ENCODE measurements around the gene BCL2L15. TPM values are rescaled to one million over a fixed set of nuclear protein-coding genes. Genes with fewer than 3 reads are reported as not detected.

BCL2L15 gene
- total and polyA plus RNA-seq, 2 of the 13 experiments (the other 11 are each of a cell fraction or from before 2014, with no cell fraction given): 0.03 to 0.27 TPM

GRCh38 chr1:113904674-113905434 lies 17.5 kb upstream of the BCL2L15 start, which contains the start of the genes AP4B1 and DCLRE1B (continued):
- TF ChIP-seq ZNF770 (CRISPR knock-in tag; IDR thresholded peaks at IDR 0.05) (peak; percentile 66), ZNF713 (CRISPR knock-in tag; IDR thresholded peaks at IDR 0.05) (no peak), MXD3 (CRISPR knock-in tag; IDR thresholded peaks at IDR 0.05) (0 out of 2 replicates have a peak, but pooled peaks have one; percentile 31), ELF4 (CRISPR knock-in tag; IDR thresholded peaks at IDR 0.05; ENCODE audit: borderline replicate concordance) (no peak), POLR2A (IDR thresholded peaks at IDR 0.05; ENCODE audit: insufficient read depth in 1 of 2, low read depth in 2 of 2, low read length in 2 of 2) (peak; percentile 76 to 77), MEF2D (CRISPR knock-in tag; IDR thresholded peaks at IDR 0.05) (peak; percentile 83; the same call in 1 of the 2 replicates), ZNF564 (CRISPR knock-in tag; IDR thresholded peaks at IDR 0.05) (peak; percentile 71; the same call in 1 of the 2 replicates), ZFYVE20 (CRISPR knock-in tag; IDR thresholded peaks at IDR 0.05; ENCODE audit: borderline replicate concordance, low read depth) (no peak), HOXA5 (CRISPR knock-in tag; IDR thresholded peaks at IDR 0.05) (no peak; the same call in 1 of the 2 replicates), ZNF431 (CRISPR knock-in tag; IDR thresholded peaks at IDR 0.05; ENCODE audit: borderline replicate concordance, low read depth) (peak; percentile 38; the same call in 1 of the 2 replicates), ZNF383 (CRISPR knock-in tag; IDR thresholded peaks at IDR 0.05; ENCODE audit: borderline replicate concordance) (no peak), U2AF2 (IDR thresholded peaks at IDR 0.05; ENCODE audit: low read depth, low read length) (no peak), DPF2 (CRISPR knock-in tag; IDR thresholded peaks at IDR 0.05; ENCODE audit: borderline replicate concordance, low read depth) (no peak), ZNF557 (CRISPR knock-in tag; IDR thresholded peaks at IDR 0.05) (0 out of 2 replicates have a peak, but pooled peaks have one; percentile 15), RBM22 (optimal IDR thresholded peaks at IDR 0.05; ENCODE audit: low read length) (no peak), NCOA2 (CRISPR knock-in tag; IDR thresholded peaks at IDR 0.05) (peak; percentile 59), MED1 (CRISPR knock-in tag; IDR thresholded peaks at IDR 0.05) (peak; percentile 30; the same call in 1 of the 2 replicates), TARDBP (CRISPR knock-in tag; IDR thresholded peaks at IDR 0.05) (peak; percentile 70), HOXD1 (CRISPR knock-in tag; IDR thresholded peaks at IDR 0.05) (no peak; the same call in 1 of the 2 replicates)
- TF ChIP-seq, protein P1, sequence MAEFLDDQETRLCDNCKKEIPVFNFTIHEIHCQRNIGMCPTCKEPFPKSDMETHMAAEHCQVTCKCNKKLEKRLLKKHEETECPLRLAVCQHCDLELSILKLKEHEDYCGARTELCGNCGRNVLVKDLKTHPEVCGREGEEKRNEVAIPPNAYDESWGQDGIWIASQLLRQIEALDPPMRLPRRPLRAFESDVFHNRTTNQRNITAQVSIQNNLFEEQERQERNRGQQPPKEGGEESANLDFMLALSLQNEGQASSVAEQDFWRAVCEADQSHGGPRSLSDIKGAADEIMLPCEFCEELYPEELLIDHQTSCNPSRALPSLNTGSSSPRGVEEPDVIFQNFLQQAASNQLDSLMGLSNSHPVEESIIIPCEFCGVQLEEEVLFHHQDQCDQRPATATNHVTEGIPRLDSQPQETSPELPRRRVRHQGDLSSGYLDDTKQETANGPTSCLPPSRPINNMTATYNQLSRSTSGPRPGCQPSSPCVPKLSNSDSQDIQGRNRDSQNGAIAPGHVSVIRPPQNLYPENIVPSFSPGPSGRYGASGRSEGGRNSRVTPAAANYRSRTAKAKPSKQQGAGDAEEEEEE (CRISPR knock-in tag; IDR thresholded peaks at IDR 0.05; ENCODE audit: borderline replicate concordance): no peak
- TF ChIP-seq, protein P2, sequence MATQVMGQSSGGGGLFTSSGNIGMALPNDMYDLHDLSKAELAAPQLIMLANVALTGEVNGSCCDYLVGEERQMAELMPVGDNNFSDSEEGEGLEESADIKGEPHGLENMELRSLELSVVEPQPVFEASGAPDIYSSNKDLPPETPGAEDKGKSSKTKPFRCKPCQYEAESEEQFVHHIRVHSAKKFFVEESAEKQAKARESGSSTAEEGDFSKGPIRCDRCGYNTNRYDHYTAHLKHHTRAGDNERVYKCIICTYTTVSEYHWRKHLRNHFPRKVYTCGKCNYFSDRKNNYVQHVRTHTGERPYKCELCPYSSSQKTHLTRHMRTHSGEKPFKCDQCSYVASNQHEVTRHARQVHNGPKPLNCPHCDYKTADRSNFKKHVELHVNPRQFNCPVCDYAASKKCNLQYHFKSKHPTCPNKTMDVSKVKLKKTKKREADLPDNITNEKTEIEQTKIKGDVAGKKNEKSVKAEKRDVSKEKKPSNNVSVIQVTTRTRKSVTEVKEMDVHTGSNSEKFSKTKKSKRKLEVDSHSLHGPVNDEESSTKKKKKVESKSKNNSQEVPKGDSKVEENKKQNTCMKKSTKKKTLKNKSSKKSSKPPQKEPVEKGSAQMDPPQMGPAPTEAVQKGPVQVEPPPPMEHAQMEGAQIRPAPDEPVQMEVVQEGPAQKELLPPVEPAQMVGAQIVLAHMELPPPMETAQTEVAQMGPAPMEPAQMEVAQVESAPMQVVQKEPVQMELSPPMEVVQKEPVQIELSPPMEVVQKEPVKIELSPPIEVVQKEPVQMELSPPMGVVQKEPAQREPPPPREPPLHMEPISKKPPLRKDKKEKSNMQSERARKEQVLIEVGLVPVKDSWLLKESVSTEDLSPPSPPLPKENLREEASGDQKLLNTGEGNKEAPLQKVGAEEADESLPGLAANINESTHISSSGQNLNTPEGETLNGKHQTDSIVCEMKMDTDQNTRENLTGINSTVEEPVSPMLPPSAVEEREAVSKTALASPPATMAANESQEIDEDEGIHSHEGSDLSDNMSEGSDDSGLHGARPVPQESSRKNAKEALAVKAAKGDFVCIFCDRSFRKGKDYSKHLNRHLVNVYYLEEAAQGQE (IDR thresholded peaks at IDR 0.05; ENCODE audit: borderline replicate concordance in 1 of 2, low read depth in 1 of 2, low read length in 2 of 2): 0 out of 4 replicates have a peak, but pooled peaks of 1 of the 2 experiments have one; percentile 10

Data from HepG2 (cell line).